HCT116 (cell line): ENCODE data around the gene PKNOX2. TPM values are rescaled to one million over a fixed set of nuclear protein-coding genes. Genes with fewer than 3 reads are reported as not detected.

Experiments used
- ATAC-seq: fragments of 200-7000 bp; cut with Tn5 transposase; 2 replicates; pipeline ENCODE4 v1.9.1; 2020; ENCODE audit warnings: mild to moderate bottlenecking, moderate library complexity
- BruUV-seq: library from RNA; stranded (reverse); fragments of 400-500 nt; replicated peaks from 2 replicates; lab custom pipeline; 2021; lab: Mats Ljungman, UMichigan
- CTCF ChIA-PET: fragments of 300-600 bp; sonication (Branson Sonifier 250); formaldehyde crosslinking; loops from one replicate; lab custom pipeline; 2021; ENCODE audit warnings: antibody characterized with exemption; lab: Charles Lee
- POLR2A ChIA-PET: fragments of 300-600, 350-600 bp; sonication (Branson Sonifier 250); formaldehyde crosslinking; loops from one replicate; lab custom pipeline; 2021; ENCODE audit warnings: antibody characterized with exemption; lab: Charles Lee
- RAD21 ChIA-PET, 2 experiments: fragments of 300-600 bp; sonication (Branson Sonifier 250); formaldehyde crosslinking; loops; one replicate each; lab custom pipeline; 2023; ENCODE audit warnings: low total read pairs in 2 of 2; ENCODE audit not compliant: uncharacterized antibody in 2 of 2, unreplicated experiment in 2 of 2, low non-redundant PET in 1 of 2; lab: Charles Lee
- DNase-seq: peaks from one replicate; pipeline ENCODE4 v3.0.0-alpha.2; 2010; ENCODE audit warnings: low read depth, low spot score
- H2AFZ ChIP-seq: fragments of 200-600 bp; shearing (Covaris generic), sonication (generic); 2 replicates; pipeline ENCODE4 v1.6.1; 2017; ENCODE audit warnings: low read depth, mixed run types, mixed read lengths, antibody characterized with exemption, low read length; ENCODE audit not compliant: poor library complexity, severe bottlenecking
- H3K27ac ChIP-seq: 2 replicates; pipeline ENCODE4 v1.5.1; 2012; ENCODE audit warnings: low read depth, low read length
- H3K27me3 ChIP-seq: fragments of 200-600 bp; sonication (generic); 2 replicates; pipeline ENCODE4 v1.6.1; 2016; ENCODE audit warnings: mixed run types, low read length, mixed read lengths; ENCODE audit not compliant: insufficient read depth
- H3K36me3 ChIP-seq, 2 experiments: fragments of 200-500 bp in 1 of 2; fragments of 200-600 bp in 1 of 2; sonication (Bioruptor generic) in 1 of 2; sonication (generic) in 1 of 2; 2 replicates each; pipeline versions ENCODE4 v1.5.1 to v1.6.1; 2014 to 2016; ENCODE audit warnings: low read length in 2 of 2, inconsistent platforms in 1 of 2, mixed read lengths in 1 of 2, mixed run types in 1 of 2; ENCODE audit not compliant: insufficient read depth in 2 of 2, control insufficient read depth in 1 of 2
- H3K4me1 ChIP-seq, 2 experiments: fragments of 200-600 bp in 1 of 2; sonication (generic) in 1 of 2; 2 replicates each; pipeline versions ENCODE4 v1.5.1 to v1.6.1; 2012 to 2017; ENCODE audit warnings: low read length in 2 of 2, inconsistent platforms in 1 of 2, mild to moderate bottlenecking in 1 of 2, mixed read lengths in 1 of 2, mixed run types in 1 of 2, moderate library complexity in 1 of 2; ENCODE audit not compliant: insufficient read depth in 2 of 2, control insufficient read depth in 1 of 2
- H3K4me2 ChIP-seq: fragments of 200-600 bp; sonication (generic); 2 replicates; pipeline ENCODE4 v1.6.1; 2017; ENCODE audit warnings: mixed run types, low read length, mixed read lengths
- H3K4me3 ChIP-seq, 2 experiments: fragments of 200-600 bp in 1 of 2; sonication (generic) in 1 of 2; replicated peaks in 1 of 2; 2 replicates each; pipeline ENCODE4 v1.5.1; 2011 to 2016; ENCODE audit warnings: low read length in 2 of 2, control low read depth in 1 of 2, low read depth in 1 of 2, mild to moderate bottlenecking in 1 of 2, mixed read lengths in 1 of 2, mixed run types in 1 of 2
- H3K79me2 ChIP-seq: fragments of 200-600 bp; sonication (generic); 2 replicates; pipeline ENCODE4 v1.6.1; 2017; ENCODE audit warnings: mild to moderate bottlenecking, mixed run types, low read length, moderate library complexity, mixed read lengths; ENCODE audit not compliant: insufficient read depth
- H3K9ac ChIP-seq: fragments of 200-600 bp; sonication (generic); 2 replicates; pipeline ENCODE4 v1.6.1; 2016; ENCODE audit warnings: low read length, mixed read lengths
- H3K9me2 ChIP-seq: fragments of 200-600 bp; sonication (generic), shearing (Covaris generic); 2 replicates; pipeline ENCODE4 v1.6.1; 2017; ENCODE audit warnings: mixed run types, mild to moderate bottlenecking, moderate library complexity; ENCODE audit not compliant: insufficient read depth
- H3K9me3 ChIP-seq, 2 experiments: fragments of 200-500 bp in 1 of 2; fragments of 200-600 bp in 1 of 2; sonication (Bioruptor generic) in 1 of 2; sonication (generic) in 1 of 2; 2 replicates each; pipeline ENCODE4 v1.6.1; 2014 to 2017; ENCODE audit warnings: low read length in 2 of 2, mixed read lengths in 2 of 2, inconsistent platforms in 1 of 2, low read depth in 1 of 2, mild to moderate bottlenecking in 1 of 2, mixed run types in 1 of 2, moderate library complexity in 1 of 2; ENCODE audit not compliant: control insufficient read depth in 1 of 2, insufficient read depth in 1 of 2
- H4K20me1 ChIP-seq: fragments of 200-600 bp; sonication (generic), shearing (Covaris generic); 2 replicates; pipeline ENCODE4 v1.6.1; 2017; ENCODE audit warnings: mixed run types, mild to moderate bottlenecking, moderate library complexity; ENCODE audit not compliant: insufficient read depth
- CBX3 ChIP-seq: IDR thresholded peaks from 2 replicates; pipeline ENCODE4 v1.6.1; 2012; ENCODE audit warnings: low read depth
- CEBPB ChIP-seq: IDR thresholded peaks from 2 replicates; pipeline ENCODE4 v1.6.1; 2012; ENCODE audit warnings: low read depth
- CTCF ChIP-seq, 3 experiments: fragments of 200-600 bp in 1 of 3; sonication (generic) in 1 of 3; IDR thresholded peaks in 2 of 3; conservative IDR thresholded peaks in 1 of 3; 2 replicates each; pipeline ENCODE4 v1.5.1; 2012 to 2017; ENCODE audit warnings: low read depth in 2 of 3, low read length in 2 of 3, antibody characterized with exemption in 1 of 3, borderline replicate concordance in 1 of 3, control low read depth in 1 of 3, mild to moderate bottlenecking in 1 of 3, mixed read lengths in 1 of 3, mixed run types in 1 of 3, moderate library complexity in 1 of 3; ENCODE audit not compliant: insufficient read depth in 1 of 3
- EGR1 ChIP-seq: IDR thresholded peaks from 2 replicates; pipeline ENCODE4 v1.6.1; 2012; ENCODE audit warnings: low read depth
- EZH2 ChIP-seq: fragments of 200-600 bp; sonication (generic); IDR thresholded peaks from 2 replicates; pipeline ENCODE4 v1.6.1; 2017; ENCODE audit warnings: antibody characterized with exemption, mixed run types
- POLR2A ChIP-seq: IDR thresholded peaks from 2 replicates; pipeline ENCODE4 v1.7.0; 2011; ENCODE audit warnings: borderline replicate concordance; ENCODE audit not compliant: insufficient read depth, insufficient read length; ENCODE audit errors: extremely low read depth
- RAD21 ChIP-seq: IDR thresholded peaks from 2 replicates; pipeline ENCODE4 v1.6.1; 2012; ENCODE audit warnings: low read depth, mild to moderate bottlenecking
- YY1 ChIP-seq: IDR thresholded peaks from 2 replicates; pipeline ENCODE4 v1.6.1; 2011; ENCODE audit warnings: low read length, low read depth, moderate library complexity, mild to moderate bottlenecking; ENCODE audit not compliant: insufficient replicate concordance; ENCODE audit errors: extremely low read depth
- ZBTB33 ChIP-seq: IDR thresholded peaks from 2 replicates; pipeline ENCODE4 v1.6.1; 2011; ENCODE audit warnings: mild to moderate bottlenecking, low read length, moderate library complexity; ENCODE audit not compliant: insufficient replicate concordance; ENCODE audit errors: extremely low read depth
- intact Hi-C: fragments of 100-400 bp; cut with micrococcal nuclease; formaldehyde crosslinking; loops from 2 replicates; pipeline ENCODE4 v1.10.0; 2022
- total RNA-seq: library from RNA; stranded (reverse); gene quantifications from one replicate; pipeline ENCODE4 v1.2.1, GENCODE V29; 2021; ENCODE audit not compliant: unreplicated experiment

The PKNOX2 gene
- total RNA-seq, 1 experiment from 2014 or later, result 0.20 TPM

GRCh38 chr11:125274774-125275173 is 110.2 kb downstream of the PKNOX2 start:
- intact Hi-C loops, result no loop called here
- RAD21 ChIA-PET, result no interaction called here
- no TSS peak for BruUV-seq

More at GRCh38 chr11:125274774-125275173, 110.2 kb downstream of the PKNOX2 start:
- no peak overlapping the region for H3K9ac ChIP-seq
- H3K9me2 ChIP-seq, result no peaks in the 10 kb centered on the region
- H3K27me3 ChIP-seq, result peaks cover 22% of the 10 kb centered on the region
- no peak overlapping the region for H2AFZ ChIP-seq
- H3K4me2 ChIP-seq, result no peak overlapping the region
- no peaks in the 10 kb centered on the region for H4K20me1 ChIP-seq
- TF ChIP-seq CTCF (IDR thresholded peaks at IDR 0.05 in 2 of 3, conservative IDR thresholded peaks at IDR 0.05 in 1 of 3; ENCODE audit: borderline replicate concordance in 1 of 3, insufficient read depth in 1 of 3, low read depth in 2 of 3, low read length in 2 of 3) (no peak), RAD21 (no peak), YY1 (no peak), ZBTB33 (no peak), CBX3 (no peak), EGR1 (no peak), POLR2A (no peak), CEBPB (no peak), EZH2 (no peak)
- H3K4me3 ChIP-seq, result no peak overlapping the region
- ChIA-PET POLR2A (no interaction called here), CTCF (no interaction called here)
- no peaks in the 10 kb centered on the region for H3K36me3 ChIP-seq
- DNase-seq (no peak), ATAC-seq (no peak)
- H3K9me3 ChIP-seq, result no peaks in the 10 kb centered on the region
- H3K27ac ChIP-seq, result no peak overlapping the region
- H3K4me1 ChIP-seq, result no peaks in the 10 kb centered on the region
- no peaks in the 10 kb centered on the region for H3K79me2 ChIP-seq
